GM12892 (cell line): ENCODE results near the gene RNF224.

ENCODE experiments used
- POLR2A ChIP-seq: IDR thresholded peaks from 2 replicates; pipeline ENCODE4 v1.6.1; 2011; ENCODE audit warnings: low read depth, low read length, control low read depth
- POLR2AphosphoS5 ChIP-seq: IDR thresholded peaks from 2 replicates; pipeline ENCODE4 v1.6.1; 2011; ENCODE audit warnings: low read depth, low read length, control low read depth
- TAF1 ChIP-seq: IDR thresholded peaks from 2 replicates; pipeline ENCODE4 v1.6.1; 2011; ENCODE audit warnings: low read depth, mild to moderate bottlenecking, control low read depth, low read length, borderline replicate concordance

- TF ChIP-seq TAF1 (no peak), POLR2AphosphoS5 (no peak), POLR2A (no peak)
Measured at GRCh38 chr9:137234758-137235423, 7.6 kb downstream of the RNF224 start.
